ENCODE data around the gene GALNT1. TPM values are rescaled to one million over a fixed set of nuclear protein-coding genes. Genes with fewer than 3 reads are reported as not detected.
A peak's percentile ranks its signal among the peaks of the same experiment; 100 is the strongest.

Gene GALNT1
- total RNA-seq, 1 donor from 2014 or later: 77.4 TPM

- no peaks in the 10 kb centered on the region for H3K27me3 ChIP-seq (ENCODE audit: control insufficient read depth, insufficient read depth, low read length)
- peak overlapping the region; percentile 16 for H3K4me3 ChIP-seq (ENCODE audit: low read depth, low read length)
- TF ChIP-seq, protein P1, sequence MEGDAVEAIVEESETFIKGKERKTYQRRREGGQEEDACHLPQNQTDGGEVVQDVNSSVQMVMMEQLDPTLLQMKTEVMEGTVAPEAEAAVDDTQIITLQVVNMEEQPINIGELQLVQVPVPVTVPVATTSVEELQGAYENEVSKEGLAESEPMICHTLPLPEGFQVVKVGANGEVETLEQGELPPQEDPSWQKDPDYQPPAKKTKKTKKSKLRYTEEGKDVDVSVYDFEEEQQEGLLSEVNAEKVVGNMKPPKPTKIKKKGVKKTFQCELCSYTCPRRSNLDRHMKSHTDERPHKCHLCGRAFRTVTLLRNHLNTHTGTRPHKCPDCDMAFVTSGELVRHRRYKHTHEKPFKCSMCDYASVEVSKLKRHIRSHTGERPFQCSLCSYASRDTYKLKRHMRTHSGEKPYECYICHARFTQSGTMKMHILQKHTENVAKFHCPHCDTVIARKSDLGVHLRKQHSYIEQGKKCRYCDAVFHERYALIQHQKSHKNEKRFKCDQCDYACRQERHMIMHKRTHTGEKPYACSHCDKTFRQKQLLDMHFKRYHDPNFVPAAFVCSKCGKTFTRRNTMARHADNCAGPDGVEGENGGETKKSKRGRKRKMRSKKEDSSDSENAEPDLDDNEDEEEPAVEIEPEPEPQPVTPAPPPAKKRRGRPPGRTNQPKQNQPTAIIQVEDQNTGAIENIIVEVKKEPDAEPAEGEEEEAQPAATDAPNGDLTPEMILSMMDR (IDR thresholded peaks at IDR 0.05; ENCODE audit: insufficient read depth, low read length, severe bottlenecking): no peak
- DNase-seq (ENCODE audit: low read depth) (peak; percentile 96), FAIRE-seq (peak; percentile 83)
- no peaks in the 10 kb centered on the region for H3K36me3 ChIP-seq (ENCODE audit: control insufficient read depth, insufficient read depth, low read length)
Observed at GRCh38 chr18:35616664-35617423, 35.3 kb downstream of the GALNT1 start.

- TF ChIP-seq, protein P1 (IDR thresholded peaks at IDR 0.05; ENCODE audit: insufficient read depth, low read length, severe bottlenecking): no peak
- DNase-seq (ENCODE audit: low read depth): no peak
- Histone ChIP-seq H3K4me3 (ENCODE audit: low read depth, low read length) (no peak overlapping the region), H3K36me3 (ENCODE audit: control insufficient read depth, insufficient read depth, low read length) (no peaks in the 10 kb centered on the region), H3K27me3 (ENCODE audit: control insufficient read depth, insufficient read depth, low read length) (no peaks in the 10 kb centered on the region)
- FAIRE-seq: no peak
Observed at GRCh38 chr18:35617865-35618264, 36.3 kb downstream of the GALNT1 start.

GRCh38 chr18:35618289-35618688, 36.7 kb downstream of the GALNT1 start:
- H3K36me3 ChIP-seq (ENCODE audit: control insufficient read depth, insufficient read depth, low read length): no peaks in the 10 kb centered on the region
- DNase-seq (ENCODE audit: low read depth): no peak
- no peak overlapping the region for H3K4me3 ChIP-seq (ENCODE audit: low read depth, low read length)
- no peak for FAIRE-seq
- no peaks in the 10 kb centered on the region for H3K27me3 ChIP-seq (ENCODE audit: control insufficient read depth, insufficient read depth, low read length)
- TF ChIP-seq, protein P1 (IDR thresholded peaks at IDR 0.05; ENCODE audit: insufficient read depth, low read length, severe bottlenecking): no peak

DNA sequence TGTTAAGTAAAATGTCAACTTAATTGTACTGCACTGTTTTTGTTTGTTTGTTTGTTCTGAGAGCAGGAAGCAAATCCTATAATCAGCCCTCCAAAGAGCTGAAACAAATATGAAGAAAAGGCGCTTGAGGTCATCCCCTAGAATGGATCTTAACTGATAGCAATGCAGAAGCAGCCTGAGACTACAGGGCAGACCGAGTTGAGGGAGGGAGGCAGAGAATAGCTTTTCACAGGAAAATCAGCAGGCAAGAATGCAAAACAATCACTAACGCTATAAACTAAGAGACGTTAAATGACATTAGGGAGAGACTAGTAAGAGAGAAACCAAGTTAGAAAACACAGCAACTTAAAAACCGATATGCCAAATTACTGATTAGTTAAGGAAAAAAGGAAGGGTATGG, 37.2 kb downstream of the GALNT1 start:
- FAIRE-seq (no peak), DNase-seq (ENCODE audit: low read depth) (no peak)
- TF ChIP-seq, protein P1 (IDR thresholded peaks at IDR 0.05; ENCODE audit: insufficient read depth, low read length, severe bottlenecking): no peak
- H3K36me3 ChIP-seq (ENCODE audit: control insufficient read depth, insufficient read depth, low read length): no peaks in the 10 kb centered on the region
- H3K27me3 ChIP-seq (ENCODE audit: control insufficient read depth, insufficient read depth, low read length): no peaks in the 10 kb centered on the region
- no peak overlapping the region for H3K4me3 ChIP-seq (ENCODE audit: low read depth, low read length)

- TF ChIP-seq, protein P1 (IDR thresholded peaks at IDR 0.05; ENCODE audit: insufficient read depth, low read length, severe bottlenecking): no peak
- DNase-seq (ENCODE audit: low read depth): no peak
- Histone ChIP-seq H3K27me3 (ENCODE audit: control insufficient read depth, insufficient read depth, low read length) (no peaks in the 10 kb centered on the region), H3K4me3 (ENCODE audit: low read depth, low read length) (no peak overlapping the region), H3K36me3 (ENCODE audit: control insufficient read depth, insufficient read depth, low read length) (no peaks in the 10 kb centered on the region)
- no peak for FAIRE-seq
Observed at GRCh38 chr18:35619464-35619863, 37.9 kb downstream of the GALNT1 start.

GRCh38 chr18:35619941-35620340, 38.4 kb downstream of the GALNT1 start:
- TF ChIP-seq, protein P1 (IDR thresholded peaks at IDR 0.05; ENCODE audit: insufficient read depth, low read length, severe bottlenecking): no peak
- no peaks in the 10 kb centered on the region for H3K27me3 ChIP-seq (ENCODE audit: control insufficient read depth, insufficient read depth, low read length)
- no peak overlapping the region for H3K4me3 ChIP-seq (ENCODE audit: low read depth, low read length)
- no peaks in the 10 kb centered on the region for H3K36me3 ChIP-seq (ENCODE audit: control insufficient read depth, insufficient read depth, low read length)
- DNase-seq (ENCODE audit: low read depth) (no peak), FAIRE-seq (no peak)
